NCI-H2196 (cell line): ENCODE data around the gene KCNMB1.
A peak's percentile ranks its signal among the peaks of the same experiment; 100 is the strongest.
"Not testable (repeated sequence)": the region's sequence is repeated elsewhere in the genome, so short reads cannot be mapped to it uniquely, and the experiment has no call there.

Source experiments
- DNase-seq: peaks from one replicate; lab custom pipeline; 2025; ENCODE audit not compliant: unreplicated experiment; lab: John Stamatoyannopoulos, UW

The KCNMB1 gene

DNA sequence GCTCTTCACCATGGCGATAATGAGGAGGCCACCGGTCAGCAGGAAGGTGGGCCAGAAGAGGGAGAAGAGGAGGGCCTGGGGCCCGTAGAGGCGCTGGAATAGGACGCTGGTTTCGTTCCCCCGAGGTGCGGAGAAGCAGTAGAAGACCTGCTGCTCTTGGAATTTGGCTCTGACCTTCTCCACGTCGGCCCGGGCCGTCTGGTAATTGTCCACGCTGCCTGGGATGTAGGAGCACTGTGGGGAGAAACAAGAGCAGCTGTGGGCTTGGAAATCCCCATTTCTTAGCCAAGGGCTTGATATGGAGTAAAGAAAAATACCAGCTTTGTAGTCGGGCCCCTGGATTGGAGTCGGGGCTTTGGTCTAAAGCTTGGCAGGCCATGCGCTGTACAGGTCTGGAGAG is 10.4 kb downstream of the KCNMB1 start:
- no peak for DNase-seq

DNA sequence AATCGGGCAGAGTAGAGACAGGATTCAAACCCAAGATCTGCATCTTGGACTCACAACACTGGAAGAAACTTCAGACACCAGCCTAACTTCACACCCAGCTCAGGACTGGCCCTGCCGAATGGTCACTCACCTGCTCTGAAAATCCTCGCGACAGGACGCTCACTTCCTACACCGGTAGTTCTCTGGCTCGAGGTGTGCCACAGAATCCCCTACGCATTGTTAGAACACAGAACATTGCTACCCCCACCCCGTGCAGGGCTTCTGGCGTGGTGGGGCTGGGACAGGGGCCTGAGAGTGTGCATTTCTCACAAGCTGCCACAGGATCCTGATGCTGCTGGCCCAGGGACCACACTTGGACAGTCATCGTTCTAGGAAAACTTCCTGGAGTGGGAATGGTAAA is 12.1 kb downstream of the KCNMB1 start:
- no peak for DNase-seq

DNA sequence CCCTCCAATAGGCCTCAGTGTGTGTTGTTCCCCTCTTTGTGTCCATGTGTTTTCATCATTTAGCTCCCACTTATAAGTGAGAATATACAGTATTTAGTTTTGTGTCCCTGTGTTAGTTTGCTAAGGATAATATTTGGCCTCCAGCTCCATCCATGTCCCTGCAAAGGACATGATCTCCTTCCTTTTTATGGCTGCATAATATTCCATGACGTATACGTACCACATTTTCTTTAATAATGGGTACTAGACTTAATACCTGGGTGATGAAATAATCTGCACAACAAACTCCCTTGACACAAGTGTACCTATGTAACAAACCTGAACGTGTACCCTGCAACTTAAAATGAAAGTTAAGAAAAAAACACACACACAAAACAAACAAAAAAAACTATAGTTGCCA is 12.6 kb downstream of the KCNMB1 start:
- not testable (repeated sequence) for DNase-seq

DNA sequence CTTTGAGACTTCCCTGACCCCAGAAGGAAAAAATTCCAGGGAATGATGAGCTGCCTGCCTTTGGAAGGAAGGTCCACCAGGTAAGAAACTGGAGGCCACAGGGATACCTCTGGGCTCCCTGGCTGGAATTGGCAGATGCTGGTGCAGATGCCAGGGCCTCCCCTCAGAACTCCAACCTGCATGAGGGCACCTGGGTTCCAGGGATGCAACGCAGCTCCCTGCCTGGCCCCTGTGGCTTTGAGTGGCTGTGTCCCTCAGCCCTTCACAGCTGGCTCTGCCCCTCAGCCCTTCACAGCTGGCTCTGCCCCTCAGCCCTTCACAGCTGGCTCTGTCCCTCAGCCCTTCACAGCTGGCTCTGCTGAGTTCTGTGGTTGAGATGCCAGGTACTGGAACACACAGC is 13.9 kb downstream of the KCNMB1 start:
- DNase-seq = no peak

DNA sequence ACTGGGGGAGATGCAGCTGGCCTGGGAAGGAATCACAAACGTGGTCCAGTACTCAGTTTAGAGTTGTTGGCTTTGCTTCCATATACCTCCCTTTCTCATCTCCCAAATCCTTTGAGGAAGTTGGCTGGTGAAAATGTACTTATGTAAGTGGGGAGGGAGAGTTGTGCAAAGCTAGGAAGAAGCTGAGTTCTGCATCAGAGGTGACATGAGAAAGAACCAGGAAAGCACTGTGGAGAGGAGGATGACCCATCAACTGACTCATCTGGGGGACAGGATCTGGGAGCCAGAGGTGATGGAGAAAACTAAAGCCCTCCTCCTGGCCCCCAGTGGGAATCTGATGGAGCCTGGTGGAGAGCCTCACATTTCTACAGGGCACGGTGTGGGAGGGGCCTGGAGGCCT is 16.2 kb downstream of the KCNMB1 start:
- no peak for DNase-seq

DNA sequence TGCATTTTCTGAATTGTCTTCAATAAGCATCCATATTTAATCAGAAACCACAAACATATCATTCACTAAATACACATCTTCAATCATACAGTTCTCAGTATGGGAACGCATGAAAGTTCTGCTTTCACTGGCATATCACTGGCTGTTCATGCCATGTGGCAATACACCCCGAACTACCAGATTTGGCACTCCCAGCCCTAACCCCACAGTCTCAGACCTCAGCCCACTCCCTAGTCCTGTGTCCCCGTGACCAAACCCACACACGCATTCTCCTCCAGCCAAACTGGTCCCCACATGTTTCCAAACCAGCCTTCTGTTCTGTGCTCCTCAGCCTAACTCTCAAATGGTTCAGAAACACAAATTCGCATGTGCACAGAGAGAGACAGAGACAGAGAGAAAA is 20.6 kb downstream of the KCNMB1 start:
- DNase-seq = no peak

DNA sequence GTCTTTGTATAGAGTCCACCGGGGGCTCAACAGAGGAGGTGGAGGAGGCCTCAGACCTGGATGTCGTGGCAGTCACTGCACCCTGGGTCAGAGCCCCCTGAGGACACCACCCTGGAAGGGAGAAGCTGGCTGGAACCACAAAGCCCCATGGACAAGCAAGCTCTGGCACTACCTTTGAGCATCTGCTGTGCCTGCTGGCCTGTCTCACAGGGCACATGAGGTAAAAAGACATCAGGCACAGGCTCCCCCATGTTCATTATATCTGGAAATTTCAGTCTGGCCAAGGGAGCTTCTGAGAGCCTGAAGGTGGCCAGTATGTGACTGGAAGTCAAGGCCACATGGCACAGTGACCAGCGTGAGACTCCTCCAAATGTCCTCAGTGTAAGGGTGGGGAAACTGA is 22.9 kb downstream of the KCNMB1 start:
- DNase-seq = no peak

DNA sequence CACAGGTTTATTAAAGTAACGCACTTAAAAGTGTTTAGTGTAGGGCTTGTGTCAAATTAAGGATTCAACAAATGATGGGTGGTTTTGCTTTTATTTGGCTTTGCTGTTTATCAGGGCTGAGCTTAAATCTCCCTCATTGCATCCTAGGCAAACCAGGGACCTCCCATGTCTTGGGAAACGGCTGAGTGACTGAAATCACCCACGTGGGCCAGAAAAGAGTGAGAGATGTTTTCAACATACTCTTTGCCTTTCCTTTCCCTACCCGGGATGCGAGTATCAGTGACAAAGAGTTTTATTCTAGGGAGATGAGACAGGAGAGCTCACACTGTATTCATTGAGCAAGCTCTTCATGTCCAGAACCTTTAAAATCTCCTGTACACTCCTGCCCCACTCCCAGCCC is 23.3 kb downstream of the KCNMB1 start:
- no peak for DNase-seq

DNA sequence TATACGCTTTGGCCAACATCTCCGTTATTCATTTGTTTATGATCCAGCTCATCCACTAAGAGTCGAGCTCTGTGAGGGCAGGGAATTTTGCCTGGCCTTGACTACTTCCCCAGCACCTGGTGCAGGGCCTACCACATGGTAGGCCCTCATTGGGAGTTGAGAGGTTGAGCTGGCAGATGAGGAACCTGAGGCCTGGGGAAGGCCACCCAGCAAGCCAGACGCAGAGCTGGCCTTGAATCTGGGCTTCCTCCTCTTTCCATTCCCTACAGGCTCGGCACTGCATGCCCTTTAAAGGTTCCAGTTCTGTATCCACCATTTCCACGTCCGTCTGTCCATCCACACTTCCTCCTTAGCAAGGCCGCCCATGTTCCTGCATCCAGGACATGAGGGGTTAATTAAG is 24.2 kb downstream of the KCNMB1 start:
- no peak for DNase-seq

DNA sequence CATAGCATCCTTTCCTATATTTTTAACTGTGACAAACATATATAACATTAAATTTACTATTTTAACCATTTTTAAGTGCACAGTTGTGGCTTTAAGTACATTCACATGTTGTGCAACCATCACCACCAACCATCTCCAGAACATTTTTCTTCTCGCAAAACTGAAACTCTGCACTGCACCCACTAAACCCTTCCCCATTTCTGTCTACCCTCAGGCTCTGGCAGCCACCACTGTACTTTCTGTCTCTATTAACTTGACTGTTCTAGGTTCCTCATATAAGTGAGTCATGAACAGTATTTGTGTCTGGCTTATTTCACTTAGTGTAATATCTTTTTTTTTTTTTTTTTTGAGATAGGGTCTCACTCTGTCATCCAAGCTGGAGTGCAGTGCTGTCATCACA is 25.5 kb downstream of the KCNMB1 start:
- no peak for DNase-seq

DNA sequence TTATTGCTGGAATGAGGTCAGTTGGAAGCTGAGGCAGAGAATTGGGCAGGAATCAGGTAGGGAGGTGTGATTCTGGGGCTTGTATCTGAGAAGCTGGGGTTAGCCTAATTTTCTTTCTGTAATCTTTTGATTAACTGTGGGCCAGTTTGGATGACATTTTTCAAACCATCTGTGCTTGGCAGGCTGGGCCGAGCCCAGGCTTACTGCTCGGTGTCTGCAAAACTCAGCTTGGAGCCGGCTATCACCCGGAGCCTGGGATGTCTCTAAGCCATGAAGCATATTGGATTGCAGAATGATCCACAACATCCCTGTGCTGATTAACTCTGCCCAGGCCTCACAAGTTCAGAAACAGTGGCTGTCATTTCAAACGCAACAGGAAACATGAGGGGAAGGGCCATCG is 26.5 kb downstream of the KCNMB1 start:
- DNase-seq = no peak

DNA sequence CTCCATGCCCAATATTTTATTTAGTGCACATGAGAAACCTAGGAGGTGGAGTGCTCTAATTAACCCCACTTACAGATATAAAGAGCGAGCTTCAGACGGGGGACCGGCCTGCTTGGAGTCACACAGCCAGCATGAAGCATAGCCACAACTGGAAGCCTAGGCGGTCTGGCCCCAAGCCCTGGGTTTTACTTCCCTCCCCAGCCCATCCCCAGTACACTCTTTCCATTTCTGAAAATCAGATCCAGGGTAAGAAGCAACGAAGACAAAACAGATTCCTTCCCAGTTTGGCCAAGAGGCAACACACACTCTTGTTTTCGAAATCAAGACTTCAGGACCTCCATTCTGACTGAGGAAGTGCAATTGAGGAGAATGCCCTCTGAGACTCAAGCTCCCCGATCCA is 27.1 kb downstream of the KCNMB1 start:
- no peak for DNase-seq

DNA sequence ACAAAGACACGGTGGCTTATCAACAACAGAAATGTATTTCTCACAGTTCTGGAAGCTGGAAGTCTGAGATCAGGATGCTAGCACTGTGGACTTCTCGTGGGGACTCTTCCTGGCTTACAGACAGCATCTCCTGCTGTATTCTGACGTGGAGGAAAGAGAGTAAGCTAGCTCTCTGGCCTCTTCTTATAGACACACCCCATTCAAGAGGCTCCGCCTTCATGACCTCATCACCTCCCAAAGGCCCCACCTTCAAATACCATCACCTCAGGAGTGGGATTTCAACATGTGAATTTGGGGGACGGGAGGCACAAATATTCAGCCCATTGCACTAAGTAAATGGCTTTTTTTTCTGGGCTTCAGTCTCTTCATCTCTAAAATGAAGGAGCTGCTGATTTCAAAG is 27.6 kb downstream of the KCNMB1 start:
- no peak for DNase-seq

DNA sequence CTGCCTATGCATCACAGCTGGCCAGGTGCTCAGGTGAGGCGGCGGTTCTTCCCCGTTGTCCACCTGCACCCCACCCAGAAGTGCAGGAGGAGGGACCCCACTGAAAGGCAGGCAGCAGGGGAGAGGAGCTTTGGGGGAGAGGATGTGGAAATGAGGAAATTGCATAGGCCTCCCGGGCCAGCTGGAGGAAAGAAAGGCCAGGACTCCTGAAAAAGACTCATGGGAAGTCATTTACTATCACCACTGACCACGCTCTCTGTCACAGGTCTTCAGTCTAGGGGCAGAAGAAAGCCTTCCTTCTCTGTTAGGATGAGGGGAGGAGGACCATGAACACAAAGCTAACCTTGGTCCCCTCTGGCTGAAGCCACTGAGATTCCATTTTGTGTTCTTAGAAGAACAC is 28.1 kb downstream of the KCNMB1 start:
- DNase-seq = no peak

DNA sequence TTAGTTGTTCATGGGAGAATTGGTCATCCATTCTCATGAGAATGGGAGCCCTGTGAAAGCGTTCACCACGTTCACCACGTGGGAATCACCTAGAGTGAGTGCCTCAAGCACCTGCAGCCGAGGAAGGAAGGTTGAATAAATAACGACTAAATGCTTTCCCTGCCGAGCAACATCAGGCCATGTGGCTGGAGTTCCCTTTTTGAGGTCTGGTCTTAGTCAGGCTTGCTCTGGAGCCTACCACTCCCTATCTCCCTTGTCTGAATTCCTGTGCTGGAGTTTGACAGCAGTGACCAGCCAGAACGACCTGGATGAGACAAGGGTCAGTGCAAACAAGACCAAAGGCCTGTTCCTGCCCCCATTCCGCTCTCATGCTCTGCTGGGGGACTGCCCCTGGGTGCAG is 28.5 kb downstream of the KCNMB1 start:
- no peak for DNase-seq

DNA sequence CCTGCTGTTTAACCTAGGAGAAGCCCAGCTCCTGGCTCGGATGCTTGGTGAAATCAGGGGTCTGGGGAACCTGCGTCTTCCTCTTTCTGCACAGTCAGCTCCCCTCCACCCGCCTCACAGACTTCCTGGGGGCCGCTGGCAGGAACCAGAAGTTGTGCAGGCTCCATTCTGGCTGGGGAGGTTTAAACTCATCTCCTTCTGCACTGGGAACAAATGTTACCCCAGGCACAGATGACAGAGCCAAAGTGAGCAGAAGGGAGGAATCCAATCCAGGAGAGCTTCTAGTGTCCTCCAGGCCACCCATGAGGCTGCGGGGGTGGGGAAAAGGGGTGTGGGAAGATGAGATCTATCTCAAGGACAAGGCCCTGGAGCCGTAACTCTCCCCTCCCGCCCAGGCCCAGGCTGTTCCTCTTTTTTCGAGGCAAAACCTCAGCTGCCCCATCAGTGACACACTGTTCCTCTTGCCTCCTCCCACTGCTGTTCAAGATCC is 31.2 kb downstream of the KCNMB1 start:
- no peak for DNase-seq

DNA sequence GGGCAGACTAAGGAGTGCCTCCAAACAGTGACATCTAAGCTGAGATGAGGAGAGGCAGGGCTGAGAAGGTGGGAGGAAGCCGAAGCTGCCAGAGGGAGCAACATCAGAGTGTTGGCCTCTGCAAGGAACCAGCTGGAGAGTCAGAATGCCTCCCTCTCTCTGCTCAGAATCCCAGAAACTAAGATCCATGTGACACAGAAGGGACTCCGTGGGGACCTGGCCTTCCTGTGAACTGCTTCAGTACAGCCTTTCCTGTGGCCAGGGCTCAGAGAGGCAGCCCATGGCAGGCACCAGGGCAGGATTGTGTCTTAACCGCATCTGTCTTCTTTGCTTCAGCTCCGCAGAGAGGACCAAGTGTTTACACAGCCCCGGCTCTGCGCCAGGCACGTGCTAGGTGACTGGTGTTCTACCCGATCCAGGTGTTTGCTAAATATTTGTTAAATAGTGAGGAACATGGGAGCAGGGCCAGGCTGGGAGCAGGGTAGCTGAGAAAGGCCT is 33.5 kb downstream of the KCNMB1 start:
- peak; percentile 25 for DNase-seq

DNA sequence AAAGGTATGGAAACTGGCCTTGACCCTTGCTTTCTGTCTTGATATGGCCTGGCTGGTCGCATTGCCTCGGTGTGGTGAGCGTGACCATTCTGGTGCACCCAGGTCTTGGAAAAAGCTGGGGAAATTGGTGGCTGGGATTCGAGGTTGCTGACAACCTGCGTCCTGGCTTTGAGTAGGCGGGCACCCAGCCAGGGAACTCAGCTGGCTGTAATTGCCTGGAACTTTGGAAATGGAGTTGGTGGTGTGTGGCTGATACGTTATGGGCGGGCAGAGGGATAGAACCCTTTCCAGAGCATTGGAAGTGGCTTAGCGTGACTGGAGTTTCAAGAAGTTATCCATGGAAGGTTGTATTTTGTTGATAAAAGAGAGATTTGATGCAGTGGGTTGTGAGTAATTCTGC is 35.2 kb downstream of the KCNMB1 start:
- no peak for DNase-seq

DNA sequence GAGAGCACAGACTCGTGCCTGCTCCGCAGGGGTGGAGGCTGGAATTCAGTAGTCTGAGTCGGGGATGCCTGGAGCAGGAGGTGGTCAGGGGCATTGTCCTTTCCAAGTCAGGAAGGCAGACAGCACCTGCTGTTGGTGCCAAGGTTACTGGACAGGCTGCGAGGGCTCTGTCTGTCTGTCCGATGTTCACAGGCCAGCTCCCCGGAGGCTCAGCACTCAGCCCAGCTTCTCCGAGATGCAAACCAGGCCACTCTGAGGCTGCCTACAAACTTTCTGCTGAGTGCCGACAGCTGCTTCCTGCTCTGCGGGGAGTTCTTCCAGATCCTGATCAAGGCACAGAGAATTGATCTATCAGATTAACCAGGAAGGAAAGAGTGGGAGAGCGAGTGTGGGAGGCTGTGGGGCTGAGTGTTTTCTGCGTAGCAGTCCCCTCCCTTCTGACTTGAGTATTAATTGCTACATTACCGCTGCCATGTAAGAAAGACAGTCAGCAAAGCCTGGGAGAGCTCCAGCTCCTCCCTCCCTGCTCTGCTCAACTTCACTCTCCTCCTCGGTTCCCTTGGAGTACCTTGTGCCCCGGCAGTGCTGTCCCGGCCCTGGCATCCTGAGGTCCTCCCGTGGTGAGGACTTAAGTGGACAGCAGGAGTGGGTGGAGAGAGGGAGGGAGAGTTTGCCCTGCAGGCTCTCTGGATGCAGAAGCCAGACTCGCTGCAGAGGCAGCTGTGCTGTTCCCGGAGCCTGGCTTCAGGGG is 36.0 kb downstream of the KCNMB1 start:
- DNase-seq = no peak

DNA sequence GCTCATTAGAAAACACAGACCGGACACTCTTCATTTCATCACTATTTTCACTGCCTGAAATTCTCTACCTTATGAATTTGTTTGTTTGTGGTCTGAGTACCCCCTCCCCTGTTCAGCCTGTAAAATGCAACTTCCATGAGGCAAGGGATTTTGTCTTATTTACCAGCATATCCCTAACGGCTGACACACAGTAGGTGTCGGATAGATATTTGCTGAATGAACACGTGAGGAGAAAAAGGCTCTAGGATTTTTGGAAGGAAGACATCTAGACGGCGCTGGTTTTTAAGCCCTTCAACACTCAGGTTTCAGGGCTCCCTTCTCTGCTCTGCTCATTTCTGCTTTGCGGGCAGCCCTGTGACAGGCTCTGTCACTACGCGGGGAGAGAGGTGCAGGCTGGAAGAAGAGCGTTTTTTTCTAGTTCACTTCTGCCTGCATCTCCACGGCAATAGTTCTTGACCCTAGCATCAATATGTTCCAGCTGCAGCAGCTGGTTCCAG is 41.0 kb downstream of the KCNMB1 start:
- DNase-seq = no peak

DNA sequence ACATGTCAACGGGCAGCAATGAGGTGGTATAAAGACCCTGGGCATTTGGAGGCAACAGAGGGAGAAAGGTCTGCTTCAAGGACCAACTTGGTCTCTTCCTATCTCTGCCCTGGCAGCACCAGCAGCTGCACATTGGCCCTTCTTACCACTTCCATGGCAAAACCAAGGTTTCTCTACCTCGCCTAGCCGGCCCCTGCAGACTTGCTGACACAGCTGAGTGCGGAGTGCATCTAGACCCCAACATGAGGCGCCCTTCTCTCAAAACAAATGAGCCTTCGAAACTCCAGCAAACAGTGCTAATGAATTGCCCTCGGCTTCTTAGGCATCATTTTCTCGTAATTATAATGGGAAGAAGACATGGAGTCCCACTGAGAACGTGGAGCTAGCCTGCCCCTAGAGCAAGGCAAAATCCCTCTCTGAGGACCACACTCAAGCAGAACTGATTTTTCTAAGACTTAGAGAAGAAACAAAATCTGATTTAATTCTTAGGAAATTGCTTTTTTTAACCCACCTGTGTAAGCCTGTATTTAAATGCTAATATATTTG is 42.1 kb downstream of the KCNMB1 start:
- no peak for DNase-seq

DNA sequence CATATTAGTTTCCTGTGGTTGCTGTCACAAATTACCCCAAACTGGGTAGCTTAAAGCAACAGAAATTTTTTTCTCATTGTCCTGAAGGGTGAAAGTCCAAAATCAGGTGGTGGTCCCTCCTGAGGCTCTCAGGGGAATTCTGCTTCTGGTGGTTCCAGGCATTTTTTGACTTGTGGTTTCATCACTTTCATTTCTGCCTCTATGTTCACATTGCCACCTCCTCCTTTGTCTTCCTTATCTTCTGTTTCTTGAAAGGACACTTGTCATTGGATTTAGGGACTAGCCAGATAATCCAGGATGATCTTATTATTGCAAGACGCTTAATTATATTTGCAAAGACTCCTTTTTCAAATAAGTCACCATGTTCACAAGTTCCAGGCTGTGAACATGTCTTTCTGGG is 43.2 kb downstream of the KCNMB1 start:
- DNase-seq = no peak

DNA sequence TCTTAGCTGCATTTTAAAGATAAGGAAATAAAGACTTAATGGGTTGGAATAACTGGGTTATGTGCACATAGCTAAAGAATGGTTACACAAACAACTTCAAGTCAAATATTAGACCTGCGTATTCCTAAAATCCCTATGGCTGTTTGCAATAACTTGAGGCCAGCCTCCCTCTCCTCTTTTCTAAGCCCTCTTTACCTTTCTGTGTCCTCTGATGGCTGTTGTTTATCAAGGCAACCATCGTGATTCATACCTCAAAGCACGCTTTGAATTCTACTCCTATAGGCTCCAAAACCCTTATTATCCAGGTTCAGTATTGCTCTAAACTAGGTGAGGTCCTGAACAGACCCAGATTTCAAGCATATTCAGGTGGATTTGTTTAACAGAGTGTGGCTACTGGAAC is 46.0 kb downstream of the KCNMB1 start:
- DNase-seq = no peak
